SK-N-SH treated with all-trans-retinoic acid at 6 μM for 48 hours (cell line): ENCODE data around the gene MYH9.

Experiments
- ARNTL ChIP-seq: fragments of 450-650 bp; formaldehyde crosslinking; IDR thresholded peaks from 2 replicates; pipeline ENCODE4 v1.5.0; 2020; ENCODE audit warnings: low read depth, mild to moderate bottlenecking, moderate library complexity, borderline replicate concordance
- BACH2 ChIP-seq: fragments of 250-450 bp; sonication (Bioruptor Pico); IDR thresholded peaks from 2 replicates; pipeline ENCODE4 v1.9.0; 2021; ENCODE audit warnings: mild to moderate bottlenecking, borderline replicate concordance
- CSDC2 ChIP-seq: fragments of 250-450 bp; sonication (Bioruptor Pico); IDR thresholded peaks from 2 replicates; pipeline ENCODE4 v1.5.0; 2020; ENCODE audit warnings: mild to moderate bottlenecking, moderate library complexity
- PATZ1 ChIP-seq: fragments of 250-450 bp; sonication (Bioruptor Pico); IDR thresholded peaks from 2 replicates; pipeline ENCODE4 v1.8.0; 2020; ENCODE audit warnings: mild to moderate bottlenecking, moderate library complexity, borderline replicate concordance
- SNAI2 ChIP-seq: fragments of 250-450 bp; sonication (Bioruptor Pico); IDR thresholded peaks from 2 replicates; pipeline ENCODE4 v1.5.0; 2020; ENCODE audit warnings: mild to moderate bottlenecking, moderate library complexity
- TOX ChIP-seq: fragments of 250-450 bp; sonication (Bioruptor Pico); IDR thresholded peaks from 2 replicates; pipeline ENCODE4 v1.8.0; 2021; ENCODE audit warnings: mild to moderate bottlenecking, moderate library complexity, borderline replicate concordance
- ZC3H10 ChIP-seq: fragments of 250-450 bp; sonication (Bioruptor Pico); IDR thresholded peaks from 2 replicates; pipeline ENCODE4 v1.5.1; 2021; ENCODE audit warnings: mild to moderate bottlenecking, moderate library complexity
- ZFP3 ChIP-seq: fragments of 250-450 bp; sonication (Bioruptor Pico); IDR thresholded peaks from 2 replicates; pipeline ENCODE4 v1.5.0; 2020; ENCODE audit warnings: mild to moderate bottlenecking, moderate library complexity
- ZFP30 ChIP-seq: fragments of 450-650 bp; formaldehyde crosslinking; IDR thresholded peaks from 2 replicates; pipeline ENCODE4 v1.5.0; 2022; ENCODE audit warnings: mild to moderate bottlenecking, moderate library complexity
- ZNF8 ChIP-seq: fragments of 450-650 bp; formaldehyde crosslinking; IDR thresholded peaks from 2 replicates; pipeline ENCODE4 v1.5.0; 2020; ENCODE audit warnings: mild to moderate bottlenecking, moderate library complexity
- TF ChIP-seq, protein P1 (sequence below): fragments of 250-450 bp; sonication (Bioruptor Pico); IDR thresholded peaks from 2 replicates; pipeline ENCODE4 v1.5.1; 2020; ENCODE audit warnings: low read depth, mild to moderate bottlenecking, moderate library complexity
- TF ChIP-seq, protein P2 (sequence below): fragments of 250-450 bp; sonication (Bioruptor Pico); IDR thresholded peaks from 2 replicates; pipeline ENCODE4 v1.8.0; 2021; ENCODE audit warnings: low read depth, mild to moderate bottlenecking, moderate library complexity, borderline replicate concordance

GRCh38 chr22:36409911-36410756 lies 22.4 kb upstream of the MYH9 start:
- no peak for TF ChIP-seq BACH2 (CRISPR knock-in tag)
- no peak for TF ChIP-seq SNAI2 (CRISPR knock-in tag)
- no peak for TF ChIP-seq ZFP3 (CRISPR knock-in tag)
- TF ChIP-seq TOX: no peak
- TF ChIP-seq, protein P1, sequence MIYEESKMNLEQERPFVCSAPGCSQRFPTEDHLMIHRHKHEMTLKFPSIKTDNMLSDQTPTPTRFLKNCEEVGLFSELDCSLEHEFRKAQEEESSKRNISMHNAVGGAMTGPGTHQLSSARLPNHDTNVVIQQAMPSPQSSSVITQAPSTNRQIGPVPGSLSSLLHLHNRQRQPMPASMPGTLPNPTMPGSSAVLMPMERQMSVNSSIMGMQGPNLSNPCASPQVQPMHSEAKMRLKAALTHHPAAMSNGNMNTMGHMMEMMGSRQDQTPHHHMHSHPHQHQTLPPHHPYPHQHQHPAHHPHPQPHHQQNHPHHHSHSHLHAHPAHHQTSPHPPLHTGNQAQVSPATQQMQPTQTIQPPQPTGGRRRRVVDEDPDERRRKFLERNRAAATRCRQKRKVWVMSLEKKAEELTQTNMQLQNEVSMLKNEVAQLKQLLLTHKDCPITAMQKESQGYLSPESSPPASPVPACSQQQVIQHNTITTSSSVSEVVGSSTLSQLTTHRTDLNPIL (CRISPR knock-in tag): no peak
- no peak for TF ChIP-seq PATZ1
- TF ChIP-seq ZC3H10 (CRISPR knock-in tag): no peak
- TF ChIP-seq ZFP30 (CRISPR knock-in tag): no peak
- no peak for TF ChIP-seq ZNF8 (CRISPR knock-in tag)
- TF ChIP-seq, protein P2, sequence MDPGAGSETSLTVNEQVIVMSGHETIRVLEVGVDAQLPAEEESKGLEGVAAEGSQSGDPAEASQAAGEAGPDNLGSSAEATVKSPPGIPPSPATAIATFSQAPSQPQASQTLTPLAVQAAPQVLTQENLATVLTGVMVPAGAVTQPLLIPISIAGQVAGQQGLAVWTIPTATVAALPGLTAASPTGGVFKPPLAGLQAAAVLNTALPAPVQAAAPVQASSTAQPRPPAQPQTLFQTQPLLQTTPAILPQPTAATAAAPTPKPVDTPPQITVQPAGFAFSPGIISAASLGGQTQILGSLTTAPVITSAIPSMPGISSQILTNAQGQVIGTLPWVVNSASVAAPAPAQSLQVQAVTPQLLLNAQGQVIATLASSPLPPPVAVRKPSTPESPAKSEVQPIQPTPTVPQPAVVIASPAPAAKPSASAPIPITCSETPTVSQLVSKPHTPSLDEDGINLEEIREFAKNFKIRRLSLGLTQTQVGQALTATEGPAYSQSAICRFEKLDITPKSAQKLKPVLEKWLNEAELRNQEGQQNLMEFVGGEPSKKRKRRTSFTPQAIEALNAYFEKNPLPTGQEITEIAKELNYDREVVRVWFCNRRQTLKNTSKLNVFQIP: no peak
- TF ChIP-seq ARNTL: no peak
- no peak for TF ChIP-seq CSDC2 (CRISPR knock-in tag)
